ENCODE measurements around the gene PRR18.

Gene PRR18

DNA sequence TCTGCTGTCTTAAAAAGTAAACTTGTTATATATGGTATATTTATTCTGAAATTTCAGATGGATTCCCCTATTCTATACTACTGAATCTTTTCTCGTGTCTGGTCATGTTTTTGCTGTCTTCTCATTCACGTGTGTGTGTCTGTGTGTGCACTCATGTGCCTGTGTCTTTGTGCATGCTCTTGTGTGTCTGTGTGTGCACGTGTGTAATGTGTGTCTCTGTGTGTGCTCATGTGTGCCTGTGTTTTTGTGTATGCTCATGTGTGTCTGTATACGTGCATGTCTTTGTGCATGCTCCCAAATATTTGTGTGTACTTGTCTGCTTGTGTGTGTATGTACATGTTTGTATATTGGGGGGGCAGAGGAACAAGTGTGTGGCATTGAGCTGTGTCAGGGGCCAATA lies 34.0 kb downstream of the PRR18 start:
- no peak for ATAC-seq

- no peak for ATAC-seq
These were observed 36.8 kb downstream of the PRR18 start for GRCh38 chr6:166271376-166271765.

DNA sequence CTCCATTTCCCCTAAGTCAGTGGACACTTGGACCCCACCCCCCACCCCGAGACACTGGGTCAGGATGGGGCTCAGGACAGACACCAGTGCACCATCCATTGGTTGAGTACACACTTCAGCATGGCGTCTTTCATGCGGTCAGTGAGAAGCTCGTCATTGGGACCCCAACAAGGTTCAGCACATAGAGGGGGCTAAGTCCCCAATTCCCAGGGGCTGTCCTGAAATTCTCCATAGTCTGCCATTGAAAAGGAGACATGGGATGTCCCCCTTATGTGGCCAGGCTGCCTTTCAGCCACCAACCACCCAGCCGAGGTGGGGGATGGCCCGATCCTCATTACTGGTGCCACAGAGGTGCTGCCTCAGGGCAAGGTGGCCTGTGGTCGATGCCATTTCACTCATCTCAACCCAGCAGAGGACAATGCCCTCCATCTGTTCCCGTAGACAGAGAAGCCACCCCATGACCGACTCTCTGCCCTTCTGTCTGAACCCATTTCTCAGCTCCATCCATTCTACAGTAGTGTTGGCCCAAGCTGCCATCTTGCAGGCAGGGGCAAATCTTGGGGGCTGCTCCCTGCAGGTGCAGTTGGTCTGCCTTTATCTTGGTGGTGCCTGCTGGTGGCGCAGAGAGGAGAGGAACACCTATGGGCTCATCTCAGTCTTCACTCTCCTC lies 37.4 kb downstream of the PRR18 start:
- no peak for ATAC-seq

DNA sequence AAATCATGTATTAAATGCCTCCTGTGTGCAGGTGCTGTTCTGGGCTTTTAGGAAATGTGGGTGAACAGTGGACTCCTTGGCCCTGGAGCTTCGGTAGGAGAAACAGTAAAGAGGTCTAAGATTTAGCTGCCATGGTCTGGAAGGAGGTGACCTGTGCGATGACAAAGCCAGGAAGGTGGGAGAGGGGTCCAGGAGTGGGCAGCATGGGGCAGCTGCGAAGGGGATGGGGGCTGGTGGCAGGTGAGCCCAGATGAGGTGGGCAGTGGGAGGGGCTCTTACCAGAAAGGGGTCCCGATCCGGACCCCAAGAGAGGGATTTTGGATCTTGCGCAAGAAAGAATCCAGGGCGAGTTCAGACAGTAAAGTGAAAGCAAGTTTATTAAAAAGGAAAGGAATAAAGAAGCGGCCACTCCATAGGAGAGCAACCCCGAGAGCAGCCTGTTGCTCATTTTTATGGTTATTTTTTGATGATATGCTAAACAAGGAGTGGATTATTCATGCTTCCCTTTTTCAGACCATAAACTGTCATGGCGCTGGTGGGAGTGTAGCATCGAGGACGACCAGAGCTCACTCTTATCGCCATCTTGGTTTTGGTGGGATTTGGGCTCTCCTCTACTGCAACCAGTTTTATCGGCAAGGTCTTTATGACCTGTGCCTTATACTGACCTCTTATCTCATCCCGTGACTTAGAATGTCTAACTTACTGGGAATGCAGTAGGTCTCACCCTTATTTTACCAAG lies 38.7 kb downstream of the PRR18 start:
- ATAC-seq = no peak

DNA sequence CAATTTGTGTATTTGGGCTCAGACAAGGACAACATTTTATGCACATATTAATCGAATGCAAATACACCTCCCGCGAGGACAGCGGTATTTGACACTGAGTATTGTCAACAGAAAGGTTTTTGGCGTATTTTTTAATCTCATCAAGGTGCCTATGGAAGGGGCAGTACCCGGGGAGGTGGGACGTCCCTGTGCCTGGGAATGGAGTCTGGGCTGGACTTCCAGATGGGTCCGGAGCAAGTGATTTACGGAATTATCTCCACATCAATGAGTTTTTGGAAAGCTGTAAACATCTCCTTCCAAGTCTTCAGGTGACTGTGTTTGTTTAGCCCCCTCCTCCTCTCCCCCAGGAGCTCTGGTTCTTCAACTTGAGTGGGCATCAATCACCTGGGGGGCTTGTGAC lies 39.8 kb downstream of the PRR18 start:
- no peak for ATAC-seq

- ATAC-seq = no peak
These were observed 40.7 kb downstream of the PRR18 start for GRCh38 chr6:166267526-166267925.

DNA sequence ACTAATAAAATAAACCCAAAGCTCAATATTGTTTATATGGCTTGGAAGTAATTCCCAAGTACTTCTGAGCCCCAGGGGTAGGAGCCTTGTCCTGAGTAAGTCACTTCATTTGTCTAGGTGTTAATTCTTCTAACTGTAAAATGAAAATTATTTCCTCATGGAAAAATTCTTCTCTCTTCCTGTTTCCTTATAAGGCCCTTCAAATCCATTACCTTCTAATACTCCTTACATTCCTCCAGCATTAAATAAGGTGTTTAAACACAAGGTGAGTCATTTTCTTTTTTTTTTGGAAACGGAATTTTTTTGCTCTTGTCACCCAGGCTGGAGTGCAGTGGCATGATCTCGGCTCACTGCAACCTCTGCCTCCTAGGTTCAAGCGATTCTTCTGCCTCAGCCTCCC lies 41.9 kb downstream of the PRR18 start:
- ATAC-seq = no peak

DNA sequence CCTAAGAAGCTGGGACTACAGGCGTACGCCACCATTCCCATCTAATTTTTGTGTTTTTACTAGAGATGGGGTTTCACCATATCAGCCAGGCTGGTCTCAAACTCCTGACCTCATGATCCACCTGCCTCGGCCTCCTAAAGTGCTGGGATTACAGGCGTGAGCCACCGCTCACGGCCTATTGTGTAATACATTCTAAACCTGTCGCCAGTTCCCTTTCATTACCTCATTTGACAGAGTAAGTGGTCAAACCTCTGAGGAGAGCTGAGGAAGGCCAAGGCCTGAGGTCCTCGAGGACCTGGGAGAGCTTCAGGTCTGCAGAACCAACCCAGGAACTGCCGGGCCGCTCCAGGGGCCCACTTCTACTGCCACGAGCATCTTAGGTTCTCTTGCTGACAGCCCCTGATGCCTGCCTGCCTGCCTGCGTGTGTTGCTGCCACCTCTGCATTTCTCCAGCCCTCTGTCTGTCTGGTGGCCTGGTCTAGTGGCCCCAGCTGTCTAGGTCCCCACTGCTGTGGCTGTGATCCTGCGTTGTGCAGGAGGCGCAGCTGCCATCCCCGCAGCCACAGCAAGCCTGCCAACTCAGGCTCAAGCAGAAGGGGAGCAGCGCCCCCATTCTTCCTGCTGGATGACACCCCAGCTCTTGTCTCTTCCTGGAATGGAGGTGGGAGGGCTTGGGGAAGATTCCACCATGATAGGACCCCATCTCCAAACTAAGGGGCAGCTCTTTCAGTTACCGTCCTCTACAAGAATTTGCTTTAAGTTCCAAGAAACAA lies 45.3 kb downstream of the PRR18 start:
- ATAC-seq = no peak

DNA sequence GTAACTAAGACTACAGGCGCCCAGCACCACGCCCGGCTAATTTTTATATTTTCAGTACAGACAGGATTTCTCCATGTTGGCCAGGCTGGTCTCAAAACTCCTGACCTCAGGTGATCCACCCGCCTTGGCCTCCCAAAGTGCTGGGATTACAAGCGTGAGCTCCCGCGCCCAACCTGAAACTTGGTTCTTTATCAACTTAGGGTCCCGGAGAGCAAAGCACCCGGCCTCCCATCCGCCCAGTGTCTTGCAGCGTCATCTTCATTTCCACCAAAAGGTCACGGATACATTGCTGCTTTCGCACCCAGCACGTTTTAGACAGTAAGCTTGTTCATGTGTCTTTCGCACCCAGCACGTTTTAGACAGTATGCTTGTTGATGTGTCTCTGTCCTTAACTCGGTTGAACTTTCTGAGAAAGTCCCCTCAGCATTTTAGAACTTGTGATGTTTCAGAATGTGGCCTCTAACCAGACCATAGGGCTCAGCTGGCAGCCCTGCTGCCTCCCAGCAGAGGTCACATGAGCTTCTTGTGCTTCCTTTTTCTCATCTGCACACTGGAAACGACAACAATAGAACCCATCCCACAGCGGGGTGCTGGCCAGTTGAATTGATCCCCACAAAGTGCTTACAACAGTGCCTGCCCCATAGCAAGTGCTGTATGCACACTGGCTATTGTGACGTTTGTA lies 48.8 kb downstream of the PRR18 start:
- ATAC-seq = peak; percentile 22 to 34

DNA sequence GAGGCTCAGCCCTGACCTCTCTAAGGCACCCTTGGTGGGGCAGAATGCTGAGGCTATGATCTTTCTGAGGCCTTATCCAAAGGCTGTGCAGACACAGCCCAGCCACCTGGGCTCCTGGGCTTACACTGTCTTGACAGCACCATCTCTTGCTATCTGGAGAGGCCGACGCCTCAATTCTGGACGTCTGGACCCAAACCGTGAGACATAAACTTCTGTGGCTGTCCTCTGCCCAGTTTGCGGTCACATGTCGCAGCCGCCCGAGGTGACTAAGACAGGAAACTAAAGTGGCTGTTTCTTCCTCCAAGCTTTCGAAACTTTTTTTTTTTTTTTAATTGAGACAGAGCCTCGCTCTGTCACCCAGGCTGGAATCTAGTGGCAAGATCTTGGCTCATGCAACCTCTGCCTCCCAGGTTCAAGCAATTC lies 49.3 kb downstream of the PRR18 start:
- peak; percentile 55 to 66 for ATAC-seq

DNA sequence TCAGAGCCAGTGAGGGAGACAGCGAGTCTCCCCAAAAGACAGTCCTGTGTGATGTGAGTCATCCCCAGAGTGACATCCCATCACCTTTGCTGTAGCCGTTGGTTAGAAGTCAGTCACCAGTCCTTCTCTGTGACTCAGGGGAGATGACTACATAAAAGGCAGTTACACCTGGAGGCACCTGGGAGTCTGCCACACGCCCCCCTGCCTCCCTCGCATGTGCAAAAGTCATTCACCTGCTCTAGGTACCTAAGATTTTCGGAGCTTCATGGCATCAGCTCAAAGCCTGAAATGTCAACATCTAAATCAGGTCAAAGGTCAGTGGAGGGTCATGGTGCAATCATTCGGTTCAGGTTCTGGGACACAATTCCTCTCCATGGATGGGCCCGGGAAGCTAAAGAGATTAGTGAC lies 50.3 kb downstream of the PRR18 start:
- peak; percentile 84 for ATAC-seq
